C4-2B (cell line): ENCODE results near the gene HFE.

Experiments
- CTCF ChIP-seq: fragments of 450-650 bp; conservative IDR thresholded peaks from 2 replicates; pipeline ENCODE4 v1.5.1; 2017; ENCODE audit warnings: mild to moderate bottlenecking
- ZFX ChIP-seq: fragments of 450-650 bp; IDR thresholded peaks from 2 replicates; pipeline ENCODE4 v1.6.1; 2017

DNA sequence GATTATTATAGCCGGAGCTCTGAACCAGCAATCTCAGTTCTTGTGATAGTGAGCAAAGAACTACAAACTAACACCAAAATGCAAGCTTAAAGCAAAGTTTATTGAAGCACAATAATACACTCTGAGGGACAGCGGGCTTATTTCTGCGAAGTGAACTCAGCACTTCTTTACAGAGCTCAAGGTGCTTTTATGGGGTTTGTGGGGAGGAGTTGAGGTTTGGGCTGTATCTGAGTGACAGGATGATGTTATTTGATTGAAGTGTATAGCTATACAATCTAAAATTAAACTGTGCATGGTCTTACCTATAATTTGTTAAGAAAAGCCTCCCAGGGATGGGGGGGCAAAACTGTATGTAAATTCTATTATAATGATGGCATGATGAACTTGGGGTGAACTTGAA, 1.0 kb upstream of the HFE start:
- TF ChIP-seq CTCF: no peak
- TF ChIP-seq ZFX: no peak
